Smooth muscle cell (in vitro differentiated cells): Measurements from ENCODE around the gene SAMHD1. TPM values are rescaled to one million over a fixed set of nuclear protein-coding genes. Genes with fewer than 3 reads are reported as not detected.

Experiments used
- DNase-seq: peaks from one replicate; lab custom pipeline; 2025; ENCODE audit not compliant: unreplicated experiment; lab: John Stamatoyannopoulos, UW
- H2AFZ ChIP-seq: fragments of 200-600 bp; sonication (generic); 2 replicates; pipeline ENCODE4 v1.6.0; 2016; ENCODE audit warnings: antibody characterized with exemption, low read depth, mild to moderate bottlenecking
- H3F3A ChIP-seq: fragments of 200-600 bp; sonication (generic); 2 replicates; pipeline ENCODE4 v1.6.0; 2017; ENCODE audit warnings: antibody characterized with exemption, low read depth
- H3K27ac ChIP-seq: fragments of 200-600 bp; sonication (generic); 2 replicates; pipeline ENCODE4 v1.5.1; 2016; ENCODE audit warnings: low read depth, mild to moderate bottlenecking
- H3K27me3 ChIP-seq: fragments of 200-600 bp; sonication (generic); 2 replicates; pipeline ENCODE4 v1.6.1; 2016; ENCODE audit warnings: low read depth, mild to moderate bottlenecking
- H3K36me3 ChIP-seq: fragments of 200-600 bp; sonication (generic); 2 replicates; pipeline ENCODE4 v1.5.1; 2016; ENCODE audit warnings: low read depth
- H3K4me1 ChIP-seq: fragments of 200-600 bp; sonication (generic); 2 replicates; pipeline ENCODE4 v1.5.1; 2016; ENCODE audit warnings: low read depth
- H3K4me2 ChIP-seq: fragments of 200-600 bp; sonication (generic); 2 replicates; pipeline ENCODE4 v1.6.0; 2016; ENCODE audit warnings: mild to moderate bottlenecking
- H3K4me3 ChIP-seq: fragments of 200-600 bp; sonication (generic); 2 replicates; pipeline ENCODE4 v1.5.1; 2016; ENCODE audit warnings: mild to moderate bottlenecking
- H3K79me2 ChIP-seq: fragments of 200-600 bp; sonication (generic); 2 replicates; pipeline ENCODE4 v1.6.0; 2016; ENCODE audit warnings: low read depth, mild to moderate bottlenecking
- H3K9ac ChIP-seq: fragments of 200-600 bp; sonication (generic); 2 replicates; pipeline ENCODE4 v1.6.0; 2016; ENCODE audit warnings: low read depth
- H3K9me3 ChIP-seq: fragments of 200-600 bp; sonication (generic); replicated peaks from 2 replicates; pipeline ENCODE4 v1.5.1; 2016; ENCODE audit warnings: low read depth
- H4K20me1 ChIP-seq: fragments of 200-600 bp; sonication (generic); 2 replicates; pipeline ENCODE4 v1.6.0; 2016; ENCODE audit warnings: low read depth
- CTCF ChIP-seq: fragments of 200-600 bp; sonication (generic); IDR thresholded peaks from 2 replicates; pipeline ENCODE4 v1.5.1; 2017; ENCODE audit warnings: borderline replicate concordance, mild to moderate bottlenecking, antibody characterized with exemption; ENCODE audit not compliant: insufficient read depth, poor library complexity, severe bottlenecking
- WGBS: methylation state at CpG from one replicate; pipeline ENCODE4 v1.1.7; 2016; ENCODE audit warnings: low lambda C conversion rate; 5-methylcytosine and 5-hydroxymethylcytosine counted together
- polyA plus RNA-seq: library from polyadenylated mRNA; unstranded; fragments of >200 nt; fragmentation: Nextera tagmentation; extraction: Ambion mirVana; gene quantifications from 2 replicates; pipeline ENCODE4 v1.2.1, GENCODE V29; 2016
- total RNA-seq: library from RNA; depleted of rRNA; stranded (reverse); fragments of >200 nt; gene quantifications from 2 replicates; pipeline ENCODE4 v1.2.3, GENCODE V29; 2014

SAMHD1 gene
- total and polyA plus RNA-seq, 2 experiments from 2014 or later, result 2.1 to 4.6 TPM

DNA sequence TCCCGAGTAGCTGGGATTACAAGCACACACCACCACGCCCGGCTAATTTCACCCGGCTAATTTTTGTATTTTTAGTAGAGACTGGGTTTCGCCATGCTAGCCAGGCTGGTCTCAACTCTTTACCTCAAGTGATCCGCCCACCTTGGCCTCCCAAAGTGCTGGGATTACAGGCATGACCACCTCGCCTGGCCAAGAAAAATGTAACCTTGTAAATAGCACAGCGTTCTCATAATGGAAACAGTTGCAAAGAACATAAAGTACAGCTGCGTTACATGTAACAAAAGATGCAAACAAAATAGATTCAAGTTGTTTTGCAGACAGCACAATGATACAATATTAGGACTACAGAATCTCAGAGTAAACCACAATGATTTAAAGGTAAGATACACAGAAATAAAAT is 60.9 kb downstream of the SAMHD1 start:
- TF ChIP-seq CTCF, result no peak

DNA sequence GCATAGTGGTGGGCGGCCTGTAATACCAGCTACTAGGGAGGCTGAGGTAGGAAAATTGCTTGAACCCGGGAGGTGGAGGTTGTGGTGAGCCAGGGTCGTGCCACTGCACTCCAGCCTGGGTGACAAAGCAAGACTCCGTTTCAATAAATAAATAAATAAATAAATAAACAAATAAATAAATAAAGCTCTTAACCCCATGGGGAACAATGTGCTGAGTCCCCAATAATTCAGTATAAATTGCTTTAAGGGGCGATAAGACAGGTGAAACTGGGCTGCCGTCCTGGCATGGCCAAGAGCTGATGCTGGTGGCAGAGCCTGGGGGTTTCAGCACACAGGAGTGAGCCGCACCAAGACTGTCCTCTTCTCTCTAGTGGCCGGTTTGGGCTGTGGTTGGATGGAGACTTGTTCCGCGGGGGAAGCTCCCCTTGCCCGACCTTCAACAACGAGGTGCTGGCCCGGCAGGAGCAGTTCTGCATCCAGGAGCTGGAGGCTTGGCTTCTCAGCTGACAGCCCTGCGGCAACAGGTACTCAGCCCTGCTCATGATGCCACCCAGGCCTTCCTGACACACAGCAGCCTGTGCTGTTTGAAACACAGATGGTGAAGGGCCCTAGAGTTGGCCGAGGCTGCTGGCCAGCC is 62.5 kb downstream of the SAMHD1 start:
- H3K4me1 ChIP-seq, result no peaks in the 10 kb centered on the region
- H3K4me2 ChIP-seq, result no peak overlapping the region
- no peak overlapping the region for H3K27ac ChIP-seq
- H3K36me3 ChIP-seq, result no peaks in the 10 kb centered on the region
- TF ChIP-seq CTCF, result no peak
- H3K4me3 ChIP-seq, result no peak overlapping the region
- WGBS, result 91% methylated on average over 15 of the region's 15 CpGs
- no peaks in the 10 kb centered on the region for H3F3A ChIP-seq
- H3K9me3 ChIP-seq, result no peaks in the 10 kb centered on the region
- no peak overlapping the region for H2AFZ ChIP-seq
- H3K9ac ChIP-seq, result no peak overlapping the region
- DNase-seq, result no peak
- H3K27me3 ChIP-seq, result no peaks in the 10 kb centered on the region
- no peaks in the 10 kb centered on the region for H3K79me2 ChIP-seq
- no peaks in the 10 kb centered on the region for H4K20me1 ChIP-seq

More for the DNA sequence above, 60.9 kb downstream of the SAMHD1 start:
- WGBS, result 88% methylated on average over 9 of the region's 9 CpGs
- Histone ChIP-seq H3K9me3 (no peaks in the 10 kb centered on the region), H3K4me1 (no peaks in the 10 kb centered on the region), H3K4me3 (no peak overlapping the region), H3F3A (no peaks in the 10 kb centered on the region), H3K27me3 (no peaks in the 10 kb centered on the region), H3K36me3 (no peaks in the 10 kb centered on the region), H3K79me2 (no peaks in the 10 kb centered on the region), H4K20me1 (no peaks in the 10 kb centered on the region), H3K4me2 (no peak overlapping the region), H2AFZ (no peak overlapping the region), H3K9ac (no peak overlapping the region), H3K27ac (no peak overlapping the region)
- DNase-seq, result no peak

DNA sequence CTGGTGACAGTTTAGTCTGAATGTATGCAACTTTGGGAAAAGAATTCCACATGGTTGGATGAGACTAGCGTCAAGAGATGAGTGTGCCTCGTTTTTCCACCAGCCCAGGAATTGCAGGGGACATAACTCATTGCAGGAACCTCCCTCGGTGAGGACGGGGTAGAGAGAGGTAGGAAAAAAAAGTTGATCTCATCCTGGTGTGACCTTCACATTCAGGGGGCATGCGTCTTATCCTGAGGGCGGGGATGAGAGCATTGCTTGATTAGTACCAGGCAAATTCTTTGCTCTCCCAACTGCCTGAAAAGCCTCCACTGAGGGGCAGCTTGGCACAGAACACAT is 63.8 kb downstream of the SAMHD1 start:
- Histone ChIP-seq H3K36me3 (no peaks in the 10 kb centered on the region), H3K9ac (no peak overlapping the region), H3K4me2 (no peak overlapping the region), H2AFZ (no peak overlapping the region), H3K27ac (no peak overlapping the region), H4K20me1 (no peaks in the 10 kb centered on the region), H3K4me1 (no peaks in the 10 kb centered on the region), H3K79me2 (no peaks in the 10 kb centered on the region), H3K9me3 (no peaks in the 10 kb centered on the region), H3F3A (no peaks in the 10 kb centered on the region), H3K27me3 (no peaks in the 10 kb centered on the region), H3K4me3 (no peak overlapping the region)
- DNase-seq, result no peak
- no peak for TF ChIP-seq CTCF
- WGBS, result 63% methylated on average over 6 of the region's 6 CpGs
